ENCODE data around the gene SEC11A.

Gene SEC11A

DNA sequence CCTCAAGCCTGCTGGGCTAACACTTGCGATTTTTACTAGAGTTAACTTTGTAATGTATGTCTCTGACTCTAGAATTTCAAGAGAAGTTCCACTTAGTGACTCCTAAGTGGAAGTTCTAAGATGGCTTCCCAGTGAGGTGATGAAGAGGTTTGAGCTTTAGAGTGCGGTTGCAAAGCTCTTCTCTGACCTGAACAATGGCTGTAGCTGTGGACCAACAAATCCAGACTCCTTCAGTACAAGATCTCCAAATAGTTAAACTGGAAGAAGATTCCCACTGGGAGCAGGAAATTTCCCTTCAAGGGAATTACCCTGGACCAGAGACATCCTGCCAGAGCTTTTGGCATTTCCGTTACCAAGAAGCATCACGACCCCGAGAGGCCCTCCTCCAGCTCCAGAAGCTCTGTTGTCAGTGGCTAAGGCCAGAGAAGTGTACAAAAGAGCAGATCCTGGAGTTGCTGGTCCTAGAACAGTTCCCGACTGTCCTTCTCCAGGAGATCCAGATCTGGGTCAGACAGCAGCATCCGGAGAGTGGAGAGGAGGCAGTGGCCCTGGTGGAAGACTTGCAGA is 84.2 kb downstream of the SEC11A start:
- peaks cover 24% of the 10 kb centered on the region for H3F3A ChIP-seq (ENCODE audit: insufficient read depth)
- H3K27ac ChIP-seq (ENCODE audit: low read depth, low read length), result peak overlapping the region; percentile 61
- no peaks in the 10 kb centered on the region for H3K27me3 ChIP-seq (ENCODE audit: low read length)
- H2AFZ ChIP-seq (ENCODE audit: low read depth, low read length, severe bottlenecking), result peak overlapping the region; percentile 66
- H3K9me3 ChIP-seq (ENCODE audit: insufficient read depth, low read length), result no peaks in the 10 kb centered on the region
- no peaks in the 10 kb centered on the region for H3K9me2 ChIP-seq (replicated peaks; ENCODE audit: insufficient read depth, low read length)
- TF ChIP-seq EZH2phosphoT487 (conservative IDR thresholded peaks at IDR 0.05; ENCODE audit: low read length), result no peak
- TF ChIP-seq, protein P1, sequence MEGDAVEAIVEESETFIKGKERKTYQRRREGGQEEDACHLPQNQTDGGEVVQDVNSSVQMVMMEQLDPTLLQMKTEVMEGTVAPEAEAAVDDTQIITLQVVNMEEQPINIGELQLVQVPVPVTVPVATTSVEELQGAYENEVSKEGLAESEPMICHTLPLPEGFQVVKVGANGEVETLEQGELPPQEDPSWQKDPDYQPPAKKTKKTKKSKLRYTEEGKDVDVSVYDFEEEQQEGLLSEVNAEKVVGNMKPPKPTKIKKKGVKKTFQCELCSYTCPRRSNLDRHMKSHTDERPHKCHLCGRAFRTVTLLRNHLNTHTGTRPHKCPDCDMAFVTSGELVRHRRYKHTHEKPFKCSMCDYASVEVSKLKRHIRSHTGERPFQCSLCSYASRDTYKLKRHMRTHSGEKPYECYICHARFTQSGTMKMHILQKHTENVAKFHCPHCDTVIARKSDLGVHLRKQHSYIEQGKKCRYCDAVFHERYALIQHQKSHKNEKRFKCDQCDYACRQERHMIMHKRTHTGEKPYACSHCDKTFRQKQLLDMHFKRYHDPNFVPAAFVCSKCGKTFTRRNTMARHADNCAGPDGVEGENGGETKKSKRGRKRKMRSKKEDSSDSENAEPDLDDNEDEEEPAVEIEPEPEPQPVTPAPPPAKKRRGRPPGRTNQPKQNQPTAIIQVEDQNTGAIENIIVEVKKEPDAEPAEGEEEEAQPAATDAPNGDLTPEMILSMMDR (IDR thresholded peaks at IDR 0.05; ENCODE audit: insufficient read depth, low read length, poor library complexity, severe bottlenecking), result no peak
- H3K4me2 ChIP-seq (ENCODE audit: low read depth, low read length, poor library complexity, severe bottlenecking), result peak overlapping the region; percentile 94
- H3K36me3 ChIP-seq (ENCODE audit: low read length), result peaks cover 7% of the 10 kb centered on the region; the same call in 1 of the 2 replicates
- H3K9ac ChIP-seq (ENCODE audit: low read length), result peak overlapping the region; percentile 63
- peaks cover 10% of the 10 kb centered on the region for H4K20me1 ChIP-seq (ENCODE audit: low read depth, low read length)
- H3K79me2 ChIP-seq (ENCODE audit: insufficient read depth, low read length), result 0 out of 2 replicates have a peak, but pooled peaks cover 7% of the 10 kb centered on the region
- peak overlapping the region; percentile 55 for H3K4me3 ChIP-seq (ENCODE audit: insufficient read depth, low read length, poor library complexity, severe bottlenecking)

DNA sequence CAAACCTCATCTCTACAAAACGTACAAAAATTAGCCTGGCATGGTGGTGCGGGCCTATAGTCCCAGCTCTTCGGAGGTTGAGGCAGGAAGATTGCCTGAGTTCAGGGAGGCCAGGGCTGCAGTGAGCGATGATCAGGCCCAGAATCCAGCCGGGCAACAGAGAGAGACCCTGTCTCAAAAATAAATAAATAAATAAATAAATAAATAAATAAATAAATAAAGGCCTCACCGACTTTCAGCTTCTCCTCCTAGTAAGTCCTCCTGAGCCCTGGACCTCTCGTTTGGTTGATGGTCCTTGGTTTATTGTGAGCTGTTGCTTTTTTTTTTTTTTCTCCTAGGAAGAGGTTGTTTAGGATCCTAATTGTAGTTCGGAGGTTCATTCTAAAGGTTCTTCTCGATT is 86.9 kb downstream of the SEC11A start:
- Histone ChIP-seq H3K4me3 (ENCODE audit: insufficient read depth, low read length, poor library complexity, severe bottlenecking) (no peak overlapping the region), H3K36me3 (ENCODE audit: low read length) (no peaks in the 10 kb centered on the region), H3K27me3 (ENCODE audit: low read length) (no peaks in the 10 kb centered on the region), H3F3A (ENCODE audit: insufficient read depth) (peaks cover 13% of the 10 kb centered on the region; the same call in 1 of the 2 replicates), H3K4me2 (ENCODE audit: low read depth, low read length, poor library complexity, severe bottlenecking) (no peak overlapping the region), H3K9me3 (ENCODE audit: insufficient read depth, low read length) (no peaks in the 10 kb centered on the region), H3K27ac (ENCODE audit: low read depth, low read length) (no peak overlapping the region), H2AFZ (ENCODE audit: low read depth, low read length, severe bottlenecking) (no peak overlapping the region), H3K9me2 (replicated peaks; ENCODE audit: insufficient read depth, low read length) (no peaks in the 10 kb centered on the region), H3K9ac (ENCODE audit: low read length) (no peak overlapping the region), H4K20me1 (ENCODE audit: low read depth, low read length) (no peaks in the 10 kb centered on the region), H3K79me2 (ENCODE audit: insufficient read depth, low read length) (0 out of 2 replicates have a peak, but pooled peaks cover 7% of the 10 kb centered on the region)
- no peak for TF ChIP-seq EZH2phosphoT487 (conservative IDR thresholded peaks at IDR 0.05; ENCODE audit: low read length)
- TF ChIP-seq, protein P1 (IDR thresholded peaks at IDR 0.05; ENCODE audit: insufficient read depth, low read length, poor library complexity, severe bottlenecking), result no peak

- Histone ChIP-seq H3F3A (ENCODE audit: insufficient read depth) (peaks cover 4% of the 10 kb centered on the region; the same call in 1 of the 2 replicates), H3K9ac (ENCODE audit: low read length) (no peak overlapping the region), H3K4me2 (ENCODE audit: low read depth, low read length, poor library complexity, severe bottlenecking) (no peak overlapping the region), H3K9me2 (replicated peaks; ENCODE audit: insufficient read depth, low read length) (no peaks in the 10 kb centered on the region), H3K27ac (ENCODE audit: low read depth, low read length) (no peak overlapping the region), H4K20me1 (ENCODE audit: low read depth, low read length) (no peaks in the 10 kb centered on the region), H3K4me3 (ENCODE audit: insufficient read depth, low read length, poor library complexity, severe bottlenecking) (no peak overlapping the region), H3K79me2 (ENCODE audit: insufficient read depth, low read length) (no peaks in the 10 kb centered on the region), H3K9me3 (ENCODE audit: insufficient read depth, low read length) (peaks cover 20% of the 10 kb centered on the region), H2AFZ (ENCODE audit: low read depth, low read length, severe bottlenecking) (no peak overlapping the region), H3K27me3 (ENCODE audit: low read length) (no peaks in the 10 kb centered on the region), H3K36me3 (ENCODE audit: low read length) (peaks cover 22% of the 10 kb centered on the region)
- TF ChIP-seq EZH2phosphoT487 (conservative IDR thresholded peaks at IDR 0.05; ENCODE audit: low read length), result no peak
- TF ChIP-seq, protein P1 (IDR thresholded peaks at IDR 0.05; ENCODE audit: insufficient read depth, low read length, poor library complexity, severe bottlenecking), result no peak
Measured at GRCh38 chr15:84625123-84625522, 90.8 kb downstream of the SEC11A start.

Measured in SU-DHL-6 (cell line).